Measurements from ENCODE around the gene KRT26. TPM values are rescaled to one million over a fixed set of nuclear protein-coding genes. Genes with fewer than 3 reads are reported as not detected.

Gene KRT26
- total and polyA plus RNA-seq, 2 experiments from 2014 or later = not detected

GRCh38 chr17:40730970-40731369 is 41.0 kb downstream of the KRT26 start:
- no peaks in the 10 kb centered on the region for H3K9me3 ChIP-seq (ENCODE audit: low read depth)
- no peaks in the 10 kb centered on the region for H3K4me1 ChIP-seq (ENCODE audit: low read depth)
- no peak overlapping the region for H3K27ac ChIP-seq
- no peaks in the 10 kb centered on the region for H3K27me3 ChIP-seq
- H3K36me3 ChIP-seq = no peaks in the 10 kb centered on the region
- TF ChIP-seq CTCF (IDR thresholded peaks at IDR 0.05; ENCODE audit: low read depth, low read length) = no peak
- no peak for DNase-seq (ENCODE audit: low read depth in 1 of 2, low spot score in 1 of 2)
- no peak overlapping the region for H3K4me3 ChIP-seq

GRCh38 chr17:40727447-40728231 is 44.4 kb downstream of the KRT26 start:
- Histone ChIP-seq H3K36me3 (no peaks in the 10 kb centered on the region), H3K9me3 (ENCODE audit: low read depth) (no peaks in the 10 kb centered on the region), H3K4me1 (ENCODE audit: low read depth) (no peaks in the 10 kb centered on the region), H3K27ac (no peak overlapping the region), H3K27me3 (no peaks in the 10 kb centered on the region), H3K4me3 (no peak overlapping the region)
- peak in 1 of 2 donors; percentile 22 for DNase-seq (ENCODE audit: low read depth in 1 of 2, low spot score in 1 of 2)
- TF ChIP-seq CTCF (IDR thresholded peaks at IDR 0.05; ENCODE audit: low read depth, low read length) = no peak

- no peaks in the 10 kb centered on the region for H3K4me1 ChIP-seq (ENCODE audit: low read depth)
- DNase-seq (ENCODE audit: low read depth in 1 of 2, low spot score in 1 of 2) = no peak
- H3K9me3 ChIP-seq (ENCODE audit: low read depth) = no peaks in the 10 kb centered on the region
- no peak overlapping the region for H3K27ac ChIP-seq
- H3K27me3 ChIP-seq = no peaks in the 10 kb centered on the region
- H3K36me3 ChIP-seq = no peaks in the 10 kb centered on the region
- TF ChIP-seq CTCF (IDR thresholded peaks at IDR 0.05; ENCODE audit: low read depth, low read length) = peak; percentile 25
- H3K4me3 ChIP-seq = no peak overlapping the region
These were observed 45.1 kb downstream of the KRT26 start for GRCh38 chr17:40726919-40727318.

GRCh38 chr17:40724656-40725055 is 47.3 kb downstream of the KRT26 start:
- H3K27ac ChIP-seq = no peak overlapping the region
- no peaks in the 10 kb centered on the region for H3K9me3 ChIP-seq (ENCODE audit: low read depth)
- no peak overlapping the region for H3K4me3 ChIP-seq
- H3K36me3 ChIP-seq = no peaks in the 10 kb centered on the region
- H3K4me1 ChIP-seq (ENCODE audit: low read depth) = no peaks in the 10 kb centered on the region
- no peak for DNase-seq (ENCODE audit: low read depth in 1 of 2, low spot score in 1 of 2)
- no peaks in the 10 kb centered on the region for H3K27me3 ChIP-seq
- no peak for TF ChIP-seq CTCF (IDR thresholded peaks at IDR 0.05; ENCODE audit: low read depth, low read length)

GRCh38 chr17:40722241-40722640 is 49.8 kb downstream of the KRT26 start:
- Histone ChIP-seq H3K27ac (no peak overlapping the region), H3K36me3 (no peaks in the 10 kb centered on the region), H3K9me3 (ENCODE audit: low read depth) (no peaks in the 10 kb centered on the region), H3K27me3 (no peaks in the 10 kb centered on the region), H3K4me1 (ENCODE audit: low read depth) (no peaks in the 10 kb centered on the region), H3K4me3 (no peak overlapping the region)
- no peak for TF ChIP-seq CTCF (IDR thresholded peaks at IDR 0.05; ENCODE audit: low read depth, low read length)
- DNase-seq (ENCODE audit: low read depth in 1 of 2, low spot score in 1 of 2) = no peak
